AG04450 (cell line): ENCODE results near the gene FCHSD2. TPM values are rescaled to one million over a fixed set of nuclear protein-coding genes. Genes with fewer than 3 reads are reported as not detected.

ENCODE experiments used
- CTCF ChIA-PET: fragments of 300-600, 350-600 bp; formaldehyde crosslinking; extraction: SDS; loops from one replicate; lab custom pipeline; 2022; ENCODE audit warnings: antibody characterized with exemption, inconsistent platforms; lab: Charles Lee
- POLR2A ChIA-PET: fragments of 350-600 bp; formaldehyde crosslinking; extraction: SDS; loops from one replicate; lab custom pipeline; 2021; ENCODE audit warnings: antibody characterized with exemption, inconsistent platforms; lab: Yijun Ruan, JAX
- DNase-seq: peaks from one replicate; pipeline ENCODE4 v3.0.0-alpha.2; 2011; ENCODE audit warnings: low read depth, low spot score
- H3K27ac ChIP-seq: one replicate; pipeline ENCODE4 v1.5.1; 2012; ENCODE audit warnings: low read depth, low read length, control low read depth
- H3K27me3 ChIP-seq: one replicate; pipeline ENCODE4 v1.6.0; 2012; ENCODE audit warnings: low read length; ENCODE audit not compliant: control insufficient read depth, insufficient read depth
- H3K4me3 ChIP-seq: 2 replicates; pipeline ENCODE4 v1.5.1; 2011; ENCODE audit warnings: mild to moderate bottlenecking, low read depth, low read length, control low read depth
- H3K9me3 ChIP-seq: 2 replicates; pipeline ENCODE4 v1.5.1; 2012; ENCODE audit warnings: low read length; ENCODE audit not compliant: control insufficient read depth, insufficient read depth
- CTCF ChIP-seq: IDR thresholded peaks from 2 replicates; pipeline ENCODE4 v1.5.1; 2011; ENCODE audit warnings: low read depth, low read length, control low read depth, inconsistent platforms
- polyA plus RNA-seq: library from polyadenylated mRNA; depleted of rRNA; stranded (reverse); fragments of >200 nt; gene quantifications from 2 replicates; pipeline ENCODE4 v1.2.3, GENCODE V29; 2011

Gene FCHSD2
- polyA plus RNA-seq, 1 experiment, result 24.7 TPM

DNA sequence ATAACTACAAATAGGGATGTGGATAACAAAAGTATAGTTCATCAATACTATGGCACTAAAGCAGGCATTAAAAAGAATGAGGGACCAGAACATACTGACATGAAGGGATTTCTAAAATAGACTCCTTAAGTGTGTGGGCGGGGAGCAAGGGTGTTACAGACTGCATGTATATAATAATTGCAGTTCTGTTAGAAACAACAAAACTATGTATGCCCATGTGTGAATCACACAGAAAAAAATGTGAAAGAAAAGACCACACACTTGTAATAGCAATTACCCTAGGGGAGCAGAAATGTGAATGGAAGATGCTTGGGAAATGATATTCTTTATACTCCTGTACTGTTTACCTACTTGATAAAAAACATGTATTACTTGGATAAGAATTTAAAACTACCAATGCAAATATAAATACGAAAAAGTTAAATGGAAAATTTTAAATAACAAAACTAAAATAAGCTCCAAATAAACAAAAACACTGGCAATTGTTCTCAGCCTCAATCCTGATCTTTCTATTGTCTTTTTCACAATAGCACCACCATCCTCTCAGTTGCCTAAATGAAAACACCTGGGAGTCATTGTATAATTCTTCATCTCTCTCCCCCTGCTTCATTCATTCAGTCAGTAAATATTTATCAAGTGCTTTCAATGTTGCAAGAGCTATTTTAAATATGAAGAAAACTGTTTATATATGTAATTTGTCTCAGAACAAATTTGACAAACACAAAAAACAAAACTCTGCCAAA is 129.8 kb downstream of the FCHSD2 start:
- no peak for DNase-seq
- H3K9me3 ChIP-seq, result peaks cover 7% of the 10 kb centered on the region
- TF ChIP-seq CTCF, result no peak
- no peak overlapping the region for H3K27ac ChIP-seq
- no peaks in the 10 kb centered on the region for H3K27me3 ChIP-seq
- POLR2A ChIA-PET, result no interaction called here
- CTCF ChIA-PET, result interaction anchor here (1.6 kb wide), 1 partner anchor 22 kb away, joined by 5 read pairs; no protein-coding TSS in a partner anchor
- H3K4me3 ChIP-seq, result no peak overlapping the region

DNA sequence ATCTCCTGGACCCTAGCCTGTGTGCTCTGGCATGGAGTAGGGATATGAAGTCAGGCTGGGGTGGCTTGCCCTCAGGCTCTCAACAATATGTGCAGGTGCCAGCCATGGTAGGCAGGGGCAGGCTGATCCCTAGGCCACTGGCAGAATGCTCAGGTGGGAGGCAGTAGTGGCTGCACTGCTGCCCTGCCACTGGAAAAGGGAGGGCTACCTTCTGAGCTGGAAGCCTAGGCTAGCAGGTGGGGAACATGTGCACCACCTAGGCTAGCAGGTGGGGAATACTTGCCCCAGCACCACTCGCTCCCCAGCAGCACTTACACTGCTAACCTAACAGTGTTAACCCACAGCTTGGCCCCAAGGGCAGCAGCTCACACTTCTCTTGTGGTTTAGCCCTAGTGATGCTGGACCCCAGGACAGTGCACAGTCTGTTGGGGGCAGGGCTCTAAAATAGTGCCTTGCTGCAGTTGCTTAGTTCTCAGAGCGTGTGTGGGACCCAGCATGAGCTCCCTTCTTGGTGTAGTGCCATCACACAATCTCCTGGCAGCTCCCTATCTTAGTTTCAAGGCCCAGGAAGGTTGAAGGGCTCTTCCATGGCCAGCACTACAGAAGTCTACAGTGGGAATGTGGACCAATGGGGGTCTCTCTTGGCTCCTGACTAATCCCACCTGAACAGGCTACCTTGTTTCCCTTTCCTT is 130.8 kb downstream of the FCHSD2 start:
- no peak for DNase-seq
- no peaks in the 10 kb centered on the region for H3K27me3 ChIP-seq
- no peak overlapping the region for H3K4me3 ChIP-seq
- peaks cover 7% of the 10 kb centered on the region for H3K9me3 ChIP-seq
- no peak for TF ChIP-seq CTCF
- no peak overlapping the region for H3K27ac ChIP-seq
- ChIA-PET POLR2A (no interaction called here), CTCF (interaction anchor here (1.6 kb wide), 1 partner anchor 21 kb away, joined by 5 read pairs; no protein-coding TSS in a partner anchor)

DNA sequence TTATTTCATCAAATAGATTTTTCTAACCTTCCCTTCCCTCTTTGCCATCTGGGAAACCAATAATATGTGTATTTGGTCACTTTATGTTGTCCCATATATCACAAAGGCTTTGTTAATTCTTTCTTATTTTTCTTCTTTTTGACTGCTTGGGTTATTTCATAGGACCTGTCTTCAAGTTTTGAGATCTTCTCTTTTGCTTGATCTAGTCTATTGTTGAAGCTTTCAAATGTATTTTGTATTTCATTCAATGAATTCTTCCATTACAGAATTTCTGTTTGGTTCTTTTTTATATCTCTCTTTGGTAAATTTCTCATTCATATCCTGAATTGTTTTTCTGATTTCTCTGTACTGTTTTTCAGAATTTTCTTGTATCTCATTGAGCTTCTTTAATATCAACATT is 132.1 kb downstream of the FCHSD2 start:
- Histone ChIP-seq H3K27me3 (no peaks in the 10 kb centered on the region), H3K27ac (no peak overlapping the region), H3K9me3 (peaks cover 7% of the 10 kb centered on the region), H3K4me3 (no peak overlapping the region)
- POLR2A ChIA-PET, result no interaction called here
- no peak for DNase-seq
- CTCF ChIA-PET, result no interaction called here
- TF ChIP-seq CTCF, result no peak

GRCh38 chr11:73004088-73004487 is 138.0 kb downstream of the FCHSD2 start:
- ChIA-PET CTCF (no interaction called here), POLR2A (no interaction called here)
- DNase-seq, result no peak
- Histone ChIP-seq H3K4me3 (no peak overlapping the region), H3K27me3 (no peaks in the 10 kb centered on the region), H3K9me3 (no peaks in the 10 kb centered on the region), H3K27ac (no peak overlapping the region)
- no peak for TF ChIP-seq CTCF

GRCh38 chr11:73003088-73003487 is 139.0 kb downstream of the FCHSD2 start:
- POLR2A ChIA-PET, result no interaction called here
- Histone ChIP-seq H3K27me3 (no peaks in the 10 kb centered on the region), H3K27ac (no peak overlapping the region), H3K9me3 (no peaks in the 10 kb centered on the region), H3K4me3 (no peak overlapping the region)
- CTCF ChIA-PET, result no interaction called here
- TF ChIP-seq CTCF, result no peak
- DNase-seq, result no peak
